Upper lobe of left lung (tissue), 6 donors: Measurements from ENCODE around the gene CCIN. TPM values are rescaled to one million over a fixed set of nuclear protein-coding genes. Genes with fewer than 3 reads are reported as not detected.

Experiments used
- ATAC-seq, 2 donors: fragments of 200-7000 bp; cut with Tn5 transposase; one replicate each; pipeline ENCODE4 v1.9.1; 2022; ENCODE audit warnings: mild to moderate bottlenecking in 2 of 2, moderate library complexity in 2 of 2; ENCODE audit not compliant: low FRiP score in 2 of 2
- DNase-seq, 2 donors: peaks; one replicate each; pipeline ENCODE4 v3.0.0-alpha.2; 2019 to 2020
- H3K27ac ChIP-seq, 4 donors: fragments of 200-600 bp; sonication (generic); one replicate each; pipeline ENCODE4 v1.5.1; 2016 to 2019
- H3K27me3 ChIP-seq, 4 donors: fragments of 200-600 bp; sonication (generic); one replicate each; pipeline ENCODE4 v1.5.1; 2017 to 2019
- H3K36me3 ChIP-seq, 4 donors: fragments of 200-600 bp; sonication (generic); one replicate each; pipeline ENCODE4 v1.5.1; 2016 to 2019
- H3K4me1 ChIP-seq, 4 donors: fragments of 200-600 bp; sonication (generic); one replicate each; pipeline ENCODE4 v1.5.1; 2018 to 2019
- H3K4me3 ChIP-seq, 4 donors: fragments of 200-600 bp; sonication (generic); one replicate each; pipeline ENCODE4 v1.5.1; 2017 to 2019; ENCODE audit warnings: mild to moderate bottlenecking in 2 of 4, moderate library complexity in 1 of 4
- H3K9me3 ChIP-seq, 4 donors: fragments of 200-600 bp; sonication (generic); one replicate each; pipeline ENCODE4 v1.5.1; 2018 to 2019
- CTCF ChIP-seq, 6 experiments: fragments of 450-650 bp in 4 of 6; fragments of 200-600 bp in 2 of 6; sonication (generic) in 2 of 6; IDR thresholded peaks; one replicate each; pipeline ENCODE4 v1.5.1; 2016 to 2019; ENCODE audit warnings: antibody characterized with exemption in 6 of 6
- EP300 ChIP-seq, 4 donors: sonication (generic); formaldehyde crosslinking; IDR thresholded peaks; one replicate each; pipeline ENCODE4 v1.5.1; 2017; ENCODE audit warnings: antibody characterized with exemption in 4 of 4, control low read depth in 2 of 4
- POLR2A ChIP-seq, 4 donors: fragments of 450-650 bp; IDR thresholded peaks; one replicate each; pipeline ENCODE4 v1.5.1; 2016 to 2017; ENCODE audit warnings: antibody characterized with exemption in 4 of 4, mild to moderate bottlenecking in 2 of 4
- POLR2AphosphoS5 ChIP-seq, 2 donors: sonication (generic); formaldehyde crosslinking; IDR thresholded peaks; one replicate each; pipeline ENCODE4 v1.5.1; 2017; ENCODE audit warnings: antibody characterized with exemption in 2 of 2
- WGBS, 2 donors: methylation state at CpG; one replicate each; pipeline ENCODE4 v1.1.5; 2017 to 2018; 5-methylcytosine and 5-hydroxymethylcytosine counted together
- total RNA-seq, 6 donors: library from RNA; depleted of rRNA in 4 of 6; stranded (reverse); fragments of >200 nt in 4 of 6; gene quantifications; one replicate each; pipeline versions ENCODE4 v1.1.0 to v1.2.1, GENCODE V29; 2016 to 2021
- donor health status: DM: no; HTN: no; CAD: no; lungs with moderate emphysema.
- donor health status: DM: no; HTN: yes; CAD: no; lungs with severe emphysema.

CCIN gene
- total RNA-seq, 6 donors from 2014 or later: 0.30 to 1.4 (median 0.49) TPM; not detected in 1

GRCh38 chr9:36193023-36193422 is 23.8 kb downstream of the CCIN start:
- H3K4me1 ChIP-seq: peaks cover 33 to 54% (median 37%) of the 10 kb centered on the region in 4 donors
- 69 to 71% methylated on average over 3 of the region's 3 CpGs for WGBS, 2 donors

GRCh38 chr9:36194326-36195000 is 25.3 kb downstream of the CCIN start:
- Histone ChIP-seq H3K4me3 (peak overlapping the region in 1 of 4 donors; percentile 90), H3K36me3 (peaks cover 9 to 46% (median 19%) of the 10 kb centered on the region in 4 donors), H3K27ac (peak overlapping the region in 3 of 4 donors; percentile 1 to 42 (median 20)), H3K9me3 (no peaks in the 10 kb centered on the region), H3K4me1 (peaks cover 33 to 54% (median 37%) of the 10 kb centered on the region in 4 donors), H3K27me3 (no peaks in the 10 kb centered on the region)
- 46 to 48% methylated on average over 4 of the region's 4 CpGs for WGBS, 2 donors
- DNase-seq (no peak), ATAC-seq (no peak)
- TF ChIP-seq POLR2A (IDR thresholded peaks at IDR 0.05): no peak
- no peak for TF ChIP-seq EP300 (IDR thresholded peaks at IDR 0.05)
- TF ChIP-seq POLR2AphosphoS5 (IDR thresholded peaks at IDR 0.05): no peak
- TF ChIP-seq CTCF (IDR thresholded peaks at IDR 0.05): no peak

More at GRCh38 chr9:36193023-36193422, 23.8 kb downstream of the CCIN start:
- Histone ChIP-seq H3K27ac (peak overlapping the region in 1 of 4 donors; percentile 91), H3K4me3 (peak overlapping the region in 2 of 4 donors; percentile 80 to 90), H3K36me3 (peaks cover under 1 to 32% (median 6%) of the 10 kb centered on the region in 4 donors), H3K27me3 (no peaks in the 10 kb centered on the region), H3K9me3 (no peaks in the 10 kb centered on the region)
- DNase-seq (no peak), ATAC-seq (no peak)
- TF ChIP-seq POLR2A (IDR thresholded peaks at IDR 0.05): no peak
- TF ChIP-seq CTCF (IDR thresholded peaks at IDR 0.05): no peak
- no peak for TF ChIP-seq POLR2AphosphoS5 (IDR thresholded peaks at IDR 0.05)
- TF ChIP-seq EP300 (IDR thresholded peaks at IDR 0.05): no peak

GRCh38 chr9:36204906-36205547 is 35.8 kb downstream of the CCIN start:
- Histone ChIP-seq H3K36me3 (peaks cover 52 to 99% (median 85%) of the 10 kb centered on the region in 4 donors), H3K4me3 (no peak overlapping the region), H3K27me3 (no peaks in the 10 kb centered on the region), H3K9me3 (no peaks in the 10 kb centered on the region), H3K4me1 (peaks cover 8 to 24% (median 14%) of the 10 kb centered on the region in 4 donors), H3K27ac (no peak overlapping the region)
- TF ChIP-seq POLR2A (IDR thresholded peaks at IDR 0.05): no peak
- no peak for TF ChIP-seq CTCF (IDR thresholded peaks at IDR 0.05)
- no peak for TF ChIP-seq POLR2AphosphoS5 (IDR thresholded peaks at IDR 0.05)
- no peak for TF ChIP-seq EP300 (IDR thresholded peaks at IDR 0.05)
- no peak for DNase-seq
- no peak for ATAC-seq
- 87 to 88% methylated on average over 9 to 11 of the region's 11 CpGs for WGBS, 2 donors

DNA sequence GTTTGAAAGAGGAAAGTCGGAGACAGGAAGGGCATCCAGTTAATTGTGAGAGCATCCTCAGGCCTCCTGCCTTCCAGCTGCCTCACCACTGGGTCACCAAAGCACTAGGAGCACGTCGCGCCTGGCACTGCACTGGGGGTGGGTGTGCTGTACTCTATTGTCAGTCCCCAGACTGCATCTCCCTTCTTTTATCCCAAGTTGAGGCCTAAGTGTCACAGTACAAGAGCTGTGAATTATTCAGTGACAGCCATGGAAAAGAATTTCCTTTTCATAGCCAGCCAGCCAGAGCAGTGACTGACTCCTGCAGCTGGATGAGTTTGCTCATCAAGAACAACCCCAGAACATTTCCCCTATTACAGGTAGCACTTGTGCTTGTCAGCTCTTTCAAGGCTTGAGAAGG is 37.8 kb downstream of the CCIN start:
- DNase-seq: no peak
- Histone ChIP-seq H3K27me3 (no peaks in the 10 kb centered on the region), H3K4me3 (no peak overlapping the region), H3K27ac (peak overlapping the region in 3 of 4 donors; percentile 9 to 51 (median 41)), H3K9me3 (no peaks in the 10 kb centered on the region), H3K36me3 (peaks cover 49 to 99% (median 81%) of the 10 kb centered on the region in 4 donors), H3K4me1 (peaks cover 14 to 37% (median 28%) of the 10 kb centered on the region in 4 donors)
- no peak for TF ChIP-seq POLR2A (IDR thresholded peaks at IDR 0.05)
- no peak for TF ChIP-seq POLR2AphosphoS5 (IDR thresholded peaks at IDR 0.05)
- TF ChIP-seq CTCF (IDR thresholded peaks at IDR 0.05): no peak
- TF ChIP-seq EP300 (IDR thresholded peaks at IDR 0.05): no peak
- ATAC-seq: no peak
- 85 to 87% methylated on average over 3 to 4 of the region's 4 CpGs for WGBS, 2 donors
